Activated CD4-positive, CD25-positive, alpha-beta regulatory T cell treated with anti-CD3 and anti-CD28 coated beads, Interleukin-2, amount 50 U/mL, for 72 hours (primary cell): Measurements from ENCODE around the gene DEPDC5.

Experiments
- DNase-seq: peaks from one replicate; pipeline ENCODE4 v3.0.0; 2021

DEPDC5 gene

GRCh38 chr22:31929167-31929930 lies 175.5 kb downstream of the DEPDC5 start:
- no peak for DNase-seq

- no peak for DNase-seq
Observed at GRCh38 chr22:31932863-31933262, 179.0 kb downstream of the DEPDC5 start.

GRCh38 chr22:31933406-31933805 lies 179.6 kb downstream of the DEPDC5 start:
- DNase-seq = no peak

- DNase-seq = no peak
Observed at GRCh38 chr22:31933816-31934482, 180.1 kb downstream of the DEPDC5 start.

- DNase-seq = no peak
Observed at GRCh38 chr22:31935961-31936635, 182.3 kb downstream of the DEPDC5 start.

- no peak for DNase-seq
Observed at GRCh38 chr22:31937341-31937740, 183.5 kb downstream of the DEPDC5 start.

GRCh38 chr22:31938296-31938695 lies 184.5 kb downstream of the DEPDC5 start:
- DNase-seq = no peak

GRCh38 chr22:31940506-31940905 lies 186.7 kb downstream of the DEPDC5 start:
- DNase-seq = no peak

- DNase-seq = no peak
Observed at GRCh38 chr22:31942091-31942490, 188.3 kb downstream of the DEPDC5 start.

GRCh38 chr22:31943206-31943977 lies 189.6 kb downstream of the DEPDC5 start:
- DNase-seq = no peak

- DNase-seq = peak; percentile 94
Observed at GRCh38 chr22:31943978-31944699, 190.3 kb downstream of the DEPDC5 start, which contains the start of gene YWHAH. YWHAH (plus strand) TSS chr22:31944535; CDS start chr22:31944734, 199 bp downstream.

- DNase-seq = no peak
Observed at GRCh38 chr22:31944700-31945442, 191.1 kb downstream of the DEPDC5 start.

GRCh38 chr22:31945443-31945855 lies 191.6 kb downstream of the DEPDC5 start:
- peak; percentile 31 for DNase-seq

- no peak for DNase-seq
Observed at GRCh38 chr22:31945971-31946680, 192.3 kb downstream of the DEPDC5 start.

- DNase-seq = no peak
Observed at GRCh38 chr22:31947296-31947695, 193.5 kb downstream of the DEPDC5 start.

- no peak for DNase-seq
Observed at GRCh38 chr22:31948002-31948401, 194.2 kb downstream of the DEPDC5 start.

- no peak for DNase-seq
Observed at GRCh38 chr22:31950226-31950625, 196.4 kb downstream of the DEPDC5 start.

- DNase-seq = no peak
Observed at GRCh38 chr22:31951194-31952093, 197.6 kb downstream of the DEPDC5 start.

GRCh38 chr22:31952094-31952401 lies 198.2 kb downstream of the DEPDC5 start:
- no peak for DNase-seq

- no peak for DNase-seq
Observed at GRCh38 chr22:31952472-31952871, 198.7 kb downstream of the DEPDC5 start.
